Rectal smooth muscle tissue (tissue), 1 donor: ENCODE results near the gene RNF13.
A peak's percentile ranks its signal among the peaks of the same experiment; 100 is the strongest.
"Not testable (repeated sequence)": the region's sequence is repeated elsewhere in the genome, so short reads cannot be mapped to it uniquely, and the experiment has no call there.

Experiments
- H3K27ac ChIP-seq: one replicate; pipeline ENCODE4 v1.7.0; 2013; ENCODE audit warnings: low read depth, low read length, inconsistent platforms
- H3K27me3 ChIP-seq: one replicate; pipeline ENCODE4 v1.7.0; 2013; ENCODE audit warnings: low read length; ENCODE audit not compliant: control insufficient read depth, insufficient read depth
- H3K36me3 ChIP-seq: one replicate; pipeline ENCODE4 v1.7.0; 2013; ENCODE audit warnings: low read length; ENCODE audit not compliant: control insufficient read depth, insufficient read depth
- H3K4me1 ChIP-seq: one replicate; pipeline ENCODE4 v1.7.0; 2013; ENCODE audit warnings: low read length; ENCODE audit not compliant: control insufficient read depth, insufficient read depth
- H3K4me3 ChIP-seq: one replicate; pipeline ENCODE4 v1.7.0; 2013; ENCODE audit warnings: low read length
- H3K9ac ChIP-seq: one replicate; pipeline ENCODE4 v1.7.0; 2013; ENCODE audit warnings: low read length

Gene RNF13

DNA sequence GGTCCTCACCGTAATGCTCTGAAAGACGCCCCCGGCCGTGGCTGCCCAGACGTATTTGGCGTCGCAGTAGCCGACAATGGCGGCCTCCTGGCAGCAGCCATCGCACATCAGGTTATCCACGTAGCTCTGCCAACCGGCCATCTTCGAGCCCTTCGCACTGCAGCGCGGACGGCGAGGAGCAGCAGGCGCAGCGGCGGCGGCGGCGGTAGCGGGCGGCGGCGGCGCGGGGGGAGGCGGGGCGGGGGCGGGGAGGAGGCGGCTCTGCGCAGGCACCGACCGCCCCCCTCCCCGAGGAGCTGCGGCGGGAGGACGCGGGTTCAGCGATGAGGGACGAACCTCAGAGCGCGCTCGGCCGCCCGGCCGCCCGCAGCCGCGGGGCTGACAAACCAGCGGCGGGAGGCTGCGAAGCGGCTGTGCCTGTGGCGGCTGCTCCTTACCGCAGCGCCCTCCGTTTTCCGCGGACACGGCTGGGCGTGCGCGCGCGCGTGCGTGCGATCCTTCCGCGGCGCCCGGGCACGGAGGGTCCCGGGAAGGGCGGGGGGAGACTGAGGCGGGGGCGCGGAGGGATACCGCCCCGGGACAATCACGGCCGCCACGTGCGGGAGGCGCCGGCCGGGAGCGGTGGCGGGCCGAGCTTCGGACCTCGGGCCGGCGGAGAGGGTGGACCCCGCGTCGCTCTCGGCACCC, 157.8 kb downstream of the RNF13 start, which contains the start of gene PFN2:
PFN2 (minus strand) TSS at position 180 of the 687 bp plus-strand sequence; CDS start at position 141, 39 bp downstream.
- Histone ChIP-seq H3K27ac (peak within 1 kb of the TSS; percentile 90), H3K9ac (peak within 1 kb of the TSS; percentile 50), H3K4me1 (no peaks in the 10 kb centered on the region), H3K4me3 (peak within 1 kb of the TSS; percentile 86), H3K36me3 (peaks cover 2% of the 10 kb centered on the region), H3K27me3 (no peaks in the 10 kb centered on the region)

- Histone ChIP-seq H3K4me3 (peak overlapping the region; percentile 86), H3K4me1 (no peaks in the 10 kb centered on the region), H3K27me3 (no peaks in the 10 kb centered on the region), H3K9ac (peak overlapping the region; percentile 2), H3K36me3 (no peaks in the 10 kb centered on the region), H3K27ac (peak overlapping the region; percentile 90)
These were observed 158.5 kb downstream of the RNF13 start for GRCh38 chr3:149971403-149972075.

GRCh38 chr3:149975919-149976318, 162.9 kb downstream of the RNF13 start:
- no peaks in the 10 kb centered on the region for H3K36me3 ChIP-seq

GRCh38 chr3:149977386-149977785, 164.4 kb downstream of the RNF13 start:
- no peaks in the 10 kb centered on the region for H3K36me3 ChIP-seq
- H3K9ac ChIP-seq: no peak overlapping the region
- H3K4me1 ChIP-seq: no peaks in the 10 kb centered on the region
- H3K27ac ChIP-seq: no peak overlapping the region
- H3K4me3 ChIP-seq: no peak overlapping the region
- no peaks in the 10 kb centered on the region for H3K27me3 ChIP-seq

More at GRCh38 chr3:149975919-149976318, 162.9 kb downstream of the RNF13 start:
- Histone ChIP-seq H3K4me3 (no peak overlapping the region), H3K27me3 (no peaks in the 10 kb centered on the region), H3K4me1 (no peaks in the 10 kb centered on the region), H3K27ac (no peak overlapping the region), H3K9ac (no peak overlapping the region)

- not testable (repeated sequence) for H3K9ac ChIP-seq, H3K27me3 ChIP-seq, H3K36me3 ChIP-seq, H3K4me3 ChIP-seq, H3K4me1 ChIP-seq, H3K27ac ChIP-seq
These were observed 169.0 kb downstream of the RNF13 start for GRCh38 chr3:149981979-149982378.

DNA sequence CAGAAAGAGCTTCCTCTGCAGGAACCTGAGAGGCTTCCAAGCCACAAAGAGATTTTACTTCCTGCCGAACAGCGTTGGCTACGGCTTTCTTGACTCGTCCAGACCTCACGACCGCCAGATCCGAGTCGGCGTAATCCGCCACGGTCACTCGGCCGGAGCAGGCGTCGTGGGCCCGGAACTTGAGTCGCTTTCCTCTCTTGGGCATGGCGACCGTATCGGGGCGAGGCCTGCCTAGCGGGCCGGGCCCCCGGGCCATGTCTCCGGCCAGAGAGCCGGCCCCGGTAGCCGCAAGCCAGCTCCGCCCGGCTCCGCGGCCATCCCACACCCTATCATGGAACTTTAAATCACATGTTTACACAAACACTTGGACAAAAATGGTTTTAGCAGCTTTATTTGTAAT, 170.0 kb downstream of the RNF13 start:
- not testable (repeated sequence) for H3K27ac ChIP-seq, H3K4me1 ChIP-seq, H3K9ac ChIP-seq, H3K4me3 ChIP-seq, H3K36me3 ChIP-seq, H3K27me3 ChIP-seq

DNA sequence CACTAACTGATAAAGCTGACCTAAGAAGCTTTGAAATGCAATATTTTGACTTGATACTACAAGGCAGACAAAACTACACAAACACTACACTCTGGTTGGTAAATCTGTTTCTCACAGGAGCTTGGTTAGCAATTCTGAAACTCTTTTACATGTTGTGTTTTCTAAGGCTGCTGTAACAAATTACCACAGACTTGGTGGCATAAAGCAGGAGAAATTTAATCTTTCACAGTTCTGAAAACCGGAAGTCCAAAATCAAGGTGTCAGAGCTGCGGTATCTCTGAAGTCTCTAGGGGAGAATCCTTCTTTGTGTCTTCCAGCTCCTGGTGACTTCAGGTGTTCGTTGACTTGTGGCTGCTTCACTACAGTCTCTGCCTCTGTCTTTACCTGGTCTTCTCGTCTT, 170.6 kb downstream of the RNF13 start:
- H3K9ac ChIP-seq: no peak overlapping the region
- no peaks in the 10 kb centered on the region for H3K36me3 ChIP-seq
- no peaks in the 10 kb centered on the region for H3K27me3 ChIP-seq
- no peaks in the 10 kb centered on the region for H3K4me1 ChIP-seq
- no peak overlapping the region for H3K4me3 ChIP-seq
- no peak overlapping the region for H3K27ac ChIP-seq

DNA sequence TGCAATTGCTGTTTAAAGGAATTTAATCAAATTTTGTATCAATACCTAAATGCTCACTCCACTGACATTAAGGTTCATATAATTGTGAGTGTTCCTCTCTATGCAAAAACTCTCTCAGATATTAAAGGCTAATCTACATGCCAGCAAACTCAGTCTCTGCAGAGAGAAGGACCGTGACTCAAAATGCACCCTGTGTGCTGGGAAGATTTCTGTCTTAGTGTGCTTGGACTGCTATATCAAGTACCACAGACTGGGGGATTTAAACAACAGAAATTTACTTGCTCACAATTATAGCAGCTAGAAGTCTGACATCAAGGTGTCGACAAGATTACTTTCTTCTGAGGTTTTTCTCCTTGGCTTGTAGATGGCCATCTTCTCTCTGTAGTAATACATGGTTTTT, 176.3 kb downstream of the RNF13 start:
- Histone ChIP-seq H3K4me1 (no peaks in the 10 kb centered on the region), H3K27ac (no peak overlapping the region), H3K27me3 (no peaks in the 10 kb centered on the region), H3K9ac (no peak overlapping the region), H3K4me3 (no peak overlapping the region), H3K36me3 (no peaks in the 10 kb centered on the region)

DNA sequence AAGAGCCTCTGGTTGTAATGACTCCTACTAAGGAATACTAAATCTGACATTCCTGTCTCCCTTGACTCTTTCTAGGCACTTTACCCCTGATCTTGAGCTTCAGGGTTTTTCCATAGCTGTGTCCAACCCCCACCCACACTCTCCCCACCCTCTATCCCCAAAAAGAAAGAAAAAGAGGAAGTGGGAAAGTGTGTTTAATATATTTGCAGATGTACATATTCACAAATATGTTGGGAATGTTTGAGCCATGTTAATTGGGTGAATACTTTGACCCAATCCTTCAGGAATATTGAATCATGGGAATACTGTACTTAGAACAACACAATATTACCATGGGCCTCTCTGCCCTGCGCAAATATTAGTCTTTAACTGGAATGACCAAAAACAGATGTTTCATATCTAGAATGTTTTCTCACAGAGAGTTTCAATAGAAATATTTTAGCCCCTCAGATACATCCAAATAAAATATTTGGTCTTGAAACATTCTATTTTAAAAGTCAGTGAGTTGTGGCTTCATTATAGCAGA, 177.5 kb downstream of the RNF13 start:
- H3K36me3 ChIP-seq: no peaks in the 10 kb centered on the region
- H3K27ac ChIP-seq: no peak overlapping the region
- no peak overlapping the region for H3K4me3 ChIP-seq
- no peak overlapping the region for H3K9ac ChIP-seq
- no peaks in the 10 kb centered on the region for H3K27me3 ChIP-seq
- no peaks in the 10 kb centered on the region for H3K4me1 ChIP-seq

DNA sequence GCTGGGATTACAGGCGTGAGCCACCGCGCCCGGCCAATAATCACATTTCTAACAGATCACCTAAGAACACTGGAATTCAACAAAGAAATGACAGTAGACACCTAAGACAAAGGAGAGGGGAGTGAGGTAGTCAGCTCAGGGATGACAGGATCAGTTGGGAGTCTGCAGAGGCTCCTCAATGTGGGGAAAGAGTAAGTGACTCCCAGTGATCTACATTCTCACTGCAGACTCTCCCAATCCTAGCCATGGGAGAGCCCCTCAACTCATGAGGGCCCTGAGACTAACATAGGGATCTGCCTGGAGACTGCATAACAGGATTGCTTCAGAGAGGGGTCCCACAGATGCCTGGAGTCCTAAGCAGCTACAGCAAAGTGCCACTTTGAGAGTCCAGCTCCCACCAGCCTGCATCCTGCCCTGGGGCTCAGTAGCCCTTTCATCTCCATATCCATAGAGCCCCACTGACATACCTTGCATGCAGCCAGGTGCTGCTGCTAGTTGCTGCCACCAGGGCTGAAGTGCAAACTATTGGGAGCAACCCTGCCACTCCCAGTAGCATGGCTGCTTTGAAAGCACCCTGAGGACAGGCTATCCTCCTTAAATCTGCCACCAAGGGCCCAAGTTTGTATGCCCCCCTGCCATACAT, 179.5 kb downstream of the RNF13 start:
- no peak overlapping the region for H3K27ac ChIP-seq
- H3K9ac ChIP-seq: no peak overlapping the region
- H3K36me3 ChIP-seq: no peaks in the 10 kb centered on the region
- H3K27me3 ChIP-seq: no peaks in the 10 kb centered on the region
- no peak overlapping the region for H3K4me3 ChIP-seq
- H3K4me1 ChIP-seq: no peaks in the 10 kb centered on the region

GRCh38 chr3:149998946-149999345, 185.9 kb downstream of the RNF13 start:
- Histone ChIP-seq H3K27ac (no peak overlapping the region), H3K27me3 (no peaks in the 10 kb centered on the region), H3K36me3 (no peaks in the 10 kb centered on the region), H3K4me3 (no peak overlapping the region), H3K9ac (no peak overlapping the region), H3K4me1 (no peaks in the 10 kb centered on the region)

- no peak overlapping the region for H3K4me3 ChIP-seq
- H3K36me3 ChIP-seq: no peaks in the 10 kb centered on the region
- H3K4me1 ChIP-seq: no peaks in the 10 kb centered on the region
- H3K27ac ChIP-seq: no peak overlapping the region
- no peak overlapping the region for H3K9ac ChIP-seq
- H3K27me3 ChIP-seq: no peaks in the 10 kb centered on the region
These were observed 186.4 kb downstream of the RNF13 start for GRCh38 chr3:149999421-149999820.
